GM12878 (cell line): ENCODE data around the gene SCRN1.

Experiments used
- BCL11A ChIP-seq: IDR thresholded peaks from 2 replicates; pipeline ENCODE4 v1.6.1; 2011; ENCODE audit warnings: low read depth, low read length
- CREB1 ChIP-seq: IDR thresholded peaks from 2 replicates; pipeline ENCODE4 v1.6.1; 2012; ENCODE audit warnings: low read depth, mild to moderate bottlenecking, inconsistent platforms
- MYC ChIP-seq: IDR thresholded peaks from 2 replicates; pipeline ENCODE4 v1.6.1; 2011; ENCODE audit warnings: mild to moderate bottlenecking, low read length, moderate library complexity, inconsistent platforms; ENCODE audit not compliant: insufficient read depth, insufficient replicate concordance, insufficient read length, severe bottlenecking
- RAD21 ChIP-seq: IDR thresholded peaks from 2 replicates; pipeline ENCODE4 v1.6.1; 2011; ENCODE audit warnings: mild to moderate bottlenecking, low read depth, low read length, moderate library complexity; ENCODE audit not compliant: insufficient read depth
- RAD51 ChIP-seq: fragments of 450-650 bp; IDR thresholded peaks from 2 replicates; pipeline ENCODE4 v1.6.1; 2016; ENCODE audit warnings: moderate library complexity, mild to moderate bottlenecking, inconsistent platforms
- TF ChIP-seq, protein P1 (sequence below): IDR thresholded peaks from 2 replicates; pipeline ENCODE4 v1.6.1; 2012; ENCODE audit warnings: mild to moderate bottlenecking, low read depth, low read length

DNA sequence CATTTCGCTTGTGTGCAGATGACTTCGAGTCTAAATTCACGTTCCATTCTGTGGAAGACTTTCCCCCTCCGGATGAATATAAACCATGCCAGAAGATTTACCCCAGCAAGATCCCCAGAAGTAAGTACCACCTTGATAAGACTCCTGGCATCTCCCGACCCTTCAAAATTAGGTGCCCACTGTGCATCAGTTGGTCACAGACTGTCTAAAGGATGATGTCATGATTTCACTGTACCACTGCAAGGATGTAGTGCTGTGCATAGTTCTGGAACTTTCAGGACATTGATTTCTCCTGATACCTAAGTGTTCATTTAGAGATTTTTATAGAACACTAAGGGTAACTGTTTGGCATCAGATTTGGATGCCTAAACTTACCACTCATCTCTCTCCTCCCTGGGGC lies 100.3 kb downstream of the SCRN1 start:
- TF ChIP-seq BCL11A = no peak
- TF ChIP-seq RAD51 = no peak
- TF ChIP-seq RAD21 = no peak
- no peak for TF ChIP-seq CREB1
- no peak for TF ChIP-seq MYC
- TF ChIP-seq, protein P1, sequence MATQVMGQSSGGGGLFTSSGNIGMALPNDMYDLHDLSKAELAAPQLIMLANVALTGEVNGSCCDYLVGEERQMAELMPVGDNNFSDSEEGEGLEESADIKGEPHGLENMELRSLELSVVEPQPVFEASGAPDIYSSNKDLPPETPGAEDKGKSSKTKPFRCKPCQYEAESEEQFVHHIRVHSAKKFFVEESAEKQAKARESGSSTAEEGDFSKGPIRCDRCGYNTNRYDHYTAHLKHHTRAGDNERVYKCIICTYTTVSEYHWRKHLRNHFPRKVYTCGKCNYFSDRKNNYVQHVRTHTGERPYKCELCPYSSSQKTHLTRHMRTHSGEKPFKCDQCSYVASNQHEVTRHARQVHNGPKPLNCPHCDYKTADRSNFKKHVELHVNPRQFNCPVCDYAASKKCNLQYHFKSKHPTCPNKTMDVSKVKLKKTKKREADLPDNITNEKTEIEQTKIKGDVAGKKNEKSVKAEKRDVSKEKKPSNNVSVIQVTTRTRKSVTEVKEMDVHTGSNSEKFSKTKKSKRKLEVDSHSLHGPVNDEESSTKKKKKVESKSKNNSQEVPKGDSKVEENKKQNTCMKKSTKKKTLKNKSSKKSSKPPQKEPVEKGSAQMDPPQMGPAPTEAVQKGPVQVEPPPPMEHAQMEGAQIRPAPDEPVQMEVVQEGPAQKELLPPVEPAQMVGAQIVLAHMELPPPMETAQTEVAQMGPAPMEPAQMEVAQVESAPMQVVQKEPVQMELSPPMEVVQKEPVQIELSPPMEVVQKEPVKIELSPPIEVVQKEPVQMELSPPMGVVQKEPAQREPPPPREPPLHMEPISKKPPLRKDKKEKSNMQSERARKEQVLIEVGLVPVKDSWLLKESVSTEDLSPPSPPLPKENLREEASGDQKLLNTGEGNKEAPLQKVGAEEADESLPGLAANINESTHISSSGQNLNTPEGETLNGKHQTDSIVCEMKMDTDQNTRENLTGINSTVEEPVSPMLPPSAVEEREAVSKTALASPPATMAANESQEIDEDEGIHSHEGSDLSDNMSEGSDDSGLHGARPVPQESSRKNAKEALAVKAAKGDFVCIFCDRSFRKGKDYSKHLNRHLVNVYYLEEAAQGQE = no peak
